Fibroblast of villous mesenchyme (primary cell): Measurements from ENCODE around the gene PIK3CD. TPM values are rescaled to one million over a fixed set of nuclear protein-coding genes. Genes with fewer than 3 reads are reported as not detected.

Source experiments
- DNase-seq: peaks from one replicate; pipeline ENCODE4 v3.0.0-alpha.2; 2010; ENCODE audit warnings: low read depth
- H3K4me3 ChIP-seq: 2 replicates; pipeline ENCODE4 v1.5.1; 2011; ENCODE audit warnings: low read depth, mild to moderate bottlenecking, low read length
- CTCF ChIP-seq: IDR thresholded peaks from 2 replicates; pipeline ENCODE4 v1.5.1; 2012; ENCODE audit warnings: low read depth, mild to moderate bottlenecking, low read length; ENCODE audit not compliant: insufficient read depth
- total RNA-seq: library from RNA; depleted of rRNA; stranded (reverse); fragments of >200 nt; gene quantifications from 2 replicates; pipeline ENCODE4 v1.2.3, GENCODE V29; 2012

PIK3CD gene
- total RNA-seq, 1 donor = 27.6 TPM

- no peak for DNase-seq
- TF ChIP-seq CTCF = no peak
Observed at GRCh38 chr1:9605946-9606455, 45.5 kb upstream of the PIK3CD start.

GRCh38 chr1:9606458-9606857, 45.1 kb upstream of the PIK3CD start:
- H3K4me3 ChIP-seq = no peak overlapping the region
- TF ChIP-seq CTCF = no peak
- no peak for DNase-seq

More at GRCh38 chr1:9605946-9606455, 45.5 kb upstream of the PIK3CD start:
- no peak overlapping the region for H3K4me3 ChIP-seq

- no peak overlapping the region for H3K4me3 ChIP-seq
- no peak for DNase-seq
- no peak for TF ChIP-seq CTCF
Observed at GRCh38 chr1:9606948-9607347, 44.6 kb upstream of the PIK3CD start.

GRCh38 chr1:9607352-9607751, 44.2 kb upstream of the PIK3CD start:
- no peak overlapping the region for H3K4me3 ChIP-seq
- DNase-seq = no peak
- no peak for TF ChIP-seq CTCF

- H3K4me3 ChIP-seq = no peak overlapping the region
- DNase-seq = no peak
Observed at GRCh38 chr1:9609998-9610397, 41.5 kb upstream of the PIK3CD start.

GRCh38 chr1:9610548-9610947, 41.0 kb upstream of the PIK3CD start:
- DNase-seq = no peak
- H3K4me3 ChIP-seq = no peak overlapping the region
- TF ChIP-seq CTCF = no peak

More at GRCh38 chr1:9609998-9610397, 41.5 kb upstream of the PIK3CD start:
- TF ChIP-seq CTCF = no peak

- TF ChIP-seq CTCF = no peak
Observed at GRCh38 chr1:9611716-9612115, 39.8 kb upstream of the PIK3CD start.

More at GRCh38 chr1:9611716-9612115, 39.8 kb upstream of the PIK3CD start:
- no peak for DNase-seq
- H3K4me3 ChIP-seq = no peak overlapping the region
